Endothelial cell of umbilical vein (primary cell): ENCODE measurements around the gene TLNRD1. TPM values are rescaled to one million over a fixed set of nuclear protein-coding genes. Genes with fewer than 3 reads are reported as not detected.

Experiments used
- BruUV-seq: library from RNA; stranded (reverse); fragments of 400-500 nt; replicated peaks from 2 replicates; lab custom pipeline; 2021; lab: Mats Ljungman, UMichigan
- CTCF ChIA-PET: fragments of 300-600, 350-600 bp; sonication (Branson Sonifier 250); formaldehyde crosslinking; loops from one replicate; lab custom pipeline; 2021; ENCODE audit warnings: antibody characterized with exemption, inconsistent platforms; lab: Charles Lee
- POLR2A ChIA-PET: fragments of 300-600, 350-600 bp; sonication (Branson Sonifier 250); formaldehyde crosslinking; loops from one replicate; lab custom pipeline; 2021; ENCODE audit warnings: antibody characterized with exemption, inconsistent platforms; lab: Charles Lee
- DNase-seq: peaks from one replicate; pipeline ENCODE4 v3.0.0-alpha.2; 2011; ENCODE audit warnings: low read depth, low spot score
- FAIRE-seq: peaks from 2 replicates; lab custom pipeline; 2011; peaks lifted over from hg19 to GRCh38; lab: Jason Lieb, UNC
- H2AFZ ChIP-seq: 2 replicates; pipeline ENCODE4 v1.6.0; 2012; ENCODE audit warnings: low read depth, low read length, control low read depth, inconsistent platforms
- H3K27ac ChIP-seq: 2 replicates; pipeline ENCODE4 v1.5.1; 2011; ENCODE audit warnings: low read depth, mild to moderate bottlenecking, control low read depth, low read length, moderate library complexity; ENCODE audit not compliant: insufficient read depth
- H3K27me3 ChIP-seq, 2 experiments: 2 replicates each; pipeline versions ENCODE4 v1.6.0 to v1.6.1; 2011; ENCODE audit warnings: low read length in 2 of 2, mixed read lengths in 1 of 2; ENCODE audit not compliant: control insufficient read depth in 2 of 2, insufficient read depth in 2 of 2
- H3K36me3 ChIP-seq, 2 experiments: 2 replicates in 1 of 2; 3 replicates in 1 of 2; pipeline ENCODE4 v1.5.1; 2011; ENCODE audit warnings: low read length in 2 of 2, mild to moderate bottlenecking in 1 of 2, moderate library complexity in 1 of 2; ENCODE audit not compliant: control insufficient read depth in 2 of 2, insufficient read depth in 2 of 2; ENCODE audit errors: extremely low read depth in 1 of 2
- H3K4me1 ChIP-seq: 3 replicates; pipeline ENCODE4 v1.5.1; 2011; ENCODE audit warnings: mild to moderate bottlenecking, low read length; ENCODE audit not compliant: control insufficient read depth, insufficient read depth; ENCODE audit errors: extremely low read depth
- H3K4me2 ChIP-seq: 2 replicates; pipeline ENCODE4 v1.6.1; 2011; ENCODE audit warnings: low read length, control low read depth, mixed read lengths; ENCODE audit not compliant: insufficient read depth
- H3K4me3 ChIP-seq, 3 experiments: fragments of 200-600 bp in 1 of 3; sonication (generic), shearing (Covaris generic) in 1 of 3; replicated peaks in 1 of 3; 2 replicates each; pipeline ENCODE4 v1.5.1; 2011 to 2016; ENCODE audit warnings: control low read depth in 3 of 3, low read length in 3 of 3, mild to moderate bottlenecking in 2 of 3, inconsistent platforms in 1 of 3, low read depth in 1 of 3, moderate library complexity in 1 of 3; ENCODE audit not compliant: insufficient read depth in 1 of 3
- H3K79me2 ChIP-seq: 2 replicates; pipeline ENCODE4 v1.6.0; 2012; ENCODE audit warnings: low read length, inconsistent platforms; ENCODE audit not compliant: control insufficient read depth, insufficient read depth
- H3K9ac ChIP-seq: replicated peaks from 2 replicates; pipeline ENCODE3; 2011; ENCODE audit warnings: low read length, control low read depth; ENCODE audit not compliant: insufficient read depth; ENCODE audit errors: extremely low read depth
- H3K9me1 ChIP-seq: replicated peaks from 3 replicates; pipeline ENCODE4 v1.6.0; 2011; ENCODE audit warnings: mild to moderate bottlenecking, low read length; ENCODE audit not compliant: control insufficient read depth, insufficient read depth; ENCODE audit errors: extremely low read depth
- H3K9me3 ChIP-seq: replicated peaks from 2 replicates; pipeline ENCODE4 v1.5.1; 2012; ENCODE audit warnings: low read length, inconsistent platforms; ENCODE audit not compliant: control insufficient read depth, insufficient read depth
- H4K20me1 ChIP-seq: replicated peaks from 2 replicates; pipeline ENCODE3; 2011; ENCODE audit warnings: mild to moderate bottlenecking, low read length; ENCODE audit not compliant: control insufficient read depth, insufficient read depth; ENCODE audit errors: extremely low read depth
- CTCF ChIP-seq, 2 donors: IDR thresholded peaks; 1 replicate in 1 of 2; 2 replicates in 1 of 2; pipeline ENCODE4 v1.5.1; 2011; ENCODE audit warnings: low read length in 2 of 2, mild to moderate bottlenecking in 2 of 2, moderate library complexity in 2 of 2, control low read depth in 1 of 2, inconsistent platforms in 1 of 2, low read depth in 1 of 2; ENCODE audit not compliant: insufficient read depth in 1 of 2; ENCODE audit errors: extremely low read depth in 1 of 2
- EZH2 ChIP-seq: IDR thresholded peaks from 2 replicates; pipeline ENCODE4 v1.6.1; 2012; ENCODE audit warnings: borderline replicate concordance, low read depth, mild to moderate bottlenecking, moderate library complexity, low read length, inconsistent platforms; ENCODE audit not compliant: severe bottlenecking
- FOS ChIP-seq: IDR thresholded peaks from 2 replicates; pipeline ENCODE4 v1.6.1; 2011; ENCODE audit warnings: mild to moderate bottlenecking, low read length, moderate library complexity, borderline replicate concordance; ENCODE audit not compliant: insufficient read depth
- GATA2 ChIP-seq: IDR thresholded peaks from 2 replicates; pipeline ENCODE4 v1.7.0; 2011; ENCODE audit warnings: low read depth, mild to moderate bottlenecking, moderate library complexity, mixed read lengths, low read length; ENCODE audit not compliant: insufficient read length, insufficient read depth
- JUN ChIP-seq: IDR thresholded peaks from 2 replicates; pipeline ENCODE4 v1.6.1; 2011; ENCODE audit warnings: borderline replicate concordance, low read depth; ENCODE audit not compliant: insufficient read length, insufficient read depth
- MAX ChIP-seq: IDR thresholded peaks from 2 replicates; pipeline ENCODE4 v1.6.1; 2011; ENCODE audit not compliant: insufficient read depth, insufficient read length
- MYC ChIP-seq: IDR thresholded peaks from one replicate; pipeline ENCODE4 v1.6.1; 2011; ENCODE audit warnings: mild to moderate bottlenecking, low read depth, low read length
- POLR2A ChIP-seq: IDR thresholded peaks from 2 replicates; pipeline ENCODE4 v1.6.1; 2012; ENCODE audit warnings: low read depth, mild to moderate bottlenecking, control low read depth, low read length
- POLR2AphosphoS5 ChIP-seq: IDR thresholded peaks from 2 replicates; pipeline ENCODE4 v1.6.1; 2012; ENCODE audit warnings: low read depth, mild to moderate bottlenecking, control low read depth, low read length, moderate library complexity; ENCODE audit not compliant: insufficient read depth
- dilution Hi-C: fragments of 300-500 bp; cut with MboI; formaldehyde crosslinking; loops from one replicate; pipeline ENCODE4 v1.15.0; 2019; ENCODE audit warnings: low sequenced_read_pairs; ENCODE audit not compliant: extremely low pct_ligation_motif_present
- intact Hi-C: fragments of 100-400 bp; cut with micrococcal nuclease; formaldehyde crosslinking; loops from one replicate; pipeline ENCODE4 v1.10.0; 2022
- polyA plus RNA-seq, 4 experiments: library from polyadenylated mRNA; depleted of rRNA in 3 of 4; stranded (reverse) in 3 of 4; unstranded in 1 of 4; fragments of >200 nt; gene quantifications; 2 replicates each; pipeline versions ENCODE4 v1.2.1 to v1.2.3, GENCODE V29; 2011 to 2012; ENCODE audit warnings: missing spikeins in 1 of 4
- total RNA-seq: library from RNA; stranded (reverse); gene quantifications from 2 replicates; pipeline ENCODE4 v1.2.3, GENCODE V29; 2021

TLNRD1 gene
- total and polyA plus RNA-seq, 2 donors (not counting 3 experiments of a cell fraction or from before 2014, with no cell fraction given), result 17.8 to 33.0 TPM

- intact Hi-C loops (loop anchor here (1.0 to 10.0 kb wide), 3 partner anchors 112 to 1149 kb away; no protein-coding TSS in a partner anchor), dilution Hi-C loops (no loop called here)
- Histone ChIP-seq H3K36me3 (no peaks in the 10 kb centered on the region), H3K9me1 (no peaks in the 10 kb centered on the region), H3K79me2 (peaks cover 9% of the 10 kb centered on the region), H2AFZ (no peak overlapping the region), H3K9ac (no peak overlapping the region), H3K4me1 (peaks cover 8% of the 10 kb centered on the region), H3K9me3 (no peaks in the 10 kb centered on the region), H3K4me3 (no peak overlapping the region), H3K4me2 (no peak overlapping the region), H3K27me3 (no peaks in the 10 kb centered on the region), H4K20me1 (no peaks in the 10 kb centered on the region), H3K27ac (no peak overlapping the region)
- DNase-seq (no peak), FAIRE-seq (no peak)
- ChIA-PET POLR2A (no interaction called here), CTCF (interaction anchor here (6.4 to 8.6 kb wide), 2 partner anchors 110 to 270 kb away, joined by 52 to 114 read pairs; no protein-coding TSS in a partner anchor)
- TF ChIP-seq JUN, result no peak
- peak; percentile 49 to 60 for TF ChIP-seq CTCF (IDR thresholded peaks at IDR 0.05; ENCODE audit: extremely low read depth in 1 of 2, insufficient read depth in 1 of 2, low read depth in 1 of 2, low read length in 2 of 2)
- BruUV-seq, result no TSS peak
Measured at GRCh38 chr15:80996247-80996646, 4.5 kb upstream of the TLNRD1 start.

- intact Hi-C loops, result loop anchor here (10.0 kb wide), 1 partner anchor 1147 kb away; no protein-coding TSS in a partner anchor
- no peak overlapping the region for H3K27ac ChIP-seq
Measured at GRCh38 chr15:80997692-80998091, 3.0 kb upstream of the TLNRD1 start.

More at GRCh38 chr15:80997692-80998091, 3.0 kb upstream of the TLNRD1 start:
- H3K4me1 ChIP-seq, result peaks cover 11% of the 10 kb centered on the region
- H3K9ac ChIP-seq, result no peak overlapping the region
- no peaks in the 10 kb centered on the region for H3K27me3 ChIP-seq
- no peak for FAIRE-seq
- TF ChIP-seq CTCF (IDR thresholded peaks at IDR 0.05; ENCODE audit: extremely low read depth in 1 of 2, insufficient read depth in 1 of 2, low read depth in 1 of 2, low read length in 2 of 2), result no peak
- TF ChIP-seq MYC, result no peak
- TF ChIP-seq POLR2AphosphoS5, result no peak
- no peak for TF ChIP-seq EZH2
- no peak for TF ChIP-seq JUN
- no peak for TF ChIP-seq POLR2A
- no peak for TF ChIP-seq MAX
- TF ChIP-seq GATA2, result no peak
- TF ChIP-seq FOS, result no peak
- no peak overlapping the region for H3K4me2 ChIP-seq
- no TSS peak for BruUV-seq
- H3K4me3 ChIP-seq, result no peak overlapping the region
- ChIA-PET CTCF (interaction anchor here (1.3 to 8.6 kb wide), 3 partner anchors 20 to 268 kb away, joined by 3 to 114 read pairs (median 52); no protein-coding TSS in a partner anchor), POLR2A (no interaction called here)
- H3K9me3 ChIP-seq, result no peaks in the 10 kb centered on the region
- no peaks in the 10 kb centered on the region for H3K36me3 ChIP-seq
- no peaks in the 10 kb centered on the region for H4K20me1 ChIP-seq
- no peak overlapping the region for H2AFZ ChIP-seq
- peaks cover 22% of the 10 kb centered on the region for H3K79me2 ChIP-seq
- DNase-seq, result no peak
- dilution Hi-C loops, result no loop called here
- no peaks in the 10 kb centered on the region for H3K9me1 ChIP-seq
